GM12874 (cell line): Measurements from ENCODE around the gene HID1.

ENCODE experiments used
- TF ChIP-seq, protein P1 (sequence below): IDR thresholded peaks from 2 replicates; pipeline ENCODE4 v1.5.1; 2011; ENCODE audit warnings: low read depth, mild to moderate bottlenecking, control low read depth, low read length, moderate library complexity; ENCODE audit not compliant: insufficient read depth

The HID1 gene

DNA sequence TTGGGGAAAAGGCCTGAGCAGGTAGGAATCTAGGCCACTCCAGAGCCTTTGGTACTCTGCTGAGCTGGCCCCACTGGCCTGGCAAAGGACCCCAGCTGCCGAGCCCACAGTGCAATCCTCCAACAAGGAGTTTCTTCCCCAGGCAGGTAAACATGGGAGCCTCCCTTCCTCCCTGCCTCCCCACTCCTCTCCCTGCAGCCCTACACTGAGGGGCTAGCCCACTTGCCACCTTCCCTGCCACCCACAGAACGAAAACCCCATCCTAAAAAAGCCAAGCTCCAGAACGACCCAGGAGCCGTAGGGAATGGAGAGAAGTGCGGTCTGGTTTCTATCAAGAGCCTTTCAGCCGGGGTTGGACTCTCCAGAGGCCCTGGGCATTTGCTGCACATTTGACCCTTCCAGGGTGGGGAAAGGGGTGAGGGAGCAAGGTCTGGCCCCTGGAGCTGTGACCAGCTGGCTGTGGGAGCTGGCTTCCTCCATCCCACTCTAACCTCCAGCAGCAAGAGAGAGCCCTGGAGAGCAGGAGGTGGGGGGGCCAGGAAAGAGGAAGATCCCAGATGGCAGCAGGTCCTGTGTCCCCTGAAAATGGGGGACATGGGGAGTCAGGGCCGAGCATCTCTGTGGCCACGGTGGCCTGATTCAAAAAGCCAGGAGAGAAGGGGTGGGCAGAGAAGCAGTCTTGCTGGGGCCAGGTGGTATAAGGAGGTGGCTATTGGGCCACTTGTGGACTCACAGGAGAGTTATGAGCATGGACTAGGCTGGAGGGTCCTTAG is 1.3 kb downstream of the HID1 start:
- TF ChIP-seq, protein P1, sequence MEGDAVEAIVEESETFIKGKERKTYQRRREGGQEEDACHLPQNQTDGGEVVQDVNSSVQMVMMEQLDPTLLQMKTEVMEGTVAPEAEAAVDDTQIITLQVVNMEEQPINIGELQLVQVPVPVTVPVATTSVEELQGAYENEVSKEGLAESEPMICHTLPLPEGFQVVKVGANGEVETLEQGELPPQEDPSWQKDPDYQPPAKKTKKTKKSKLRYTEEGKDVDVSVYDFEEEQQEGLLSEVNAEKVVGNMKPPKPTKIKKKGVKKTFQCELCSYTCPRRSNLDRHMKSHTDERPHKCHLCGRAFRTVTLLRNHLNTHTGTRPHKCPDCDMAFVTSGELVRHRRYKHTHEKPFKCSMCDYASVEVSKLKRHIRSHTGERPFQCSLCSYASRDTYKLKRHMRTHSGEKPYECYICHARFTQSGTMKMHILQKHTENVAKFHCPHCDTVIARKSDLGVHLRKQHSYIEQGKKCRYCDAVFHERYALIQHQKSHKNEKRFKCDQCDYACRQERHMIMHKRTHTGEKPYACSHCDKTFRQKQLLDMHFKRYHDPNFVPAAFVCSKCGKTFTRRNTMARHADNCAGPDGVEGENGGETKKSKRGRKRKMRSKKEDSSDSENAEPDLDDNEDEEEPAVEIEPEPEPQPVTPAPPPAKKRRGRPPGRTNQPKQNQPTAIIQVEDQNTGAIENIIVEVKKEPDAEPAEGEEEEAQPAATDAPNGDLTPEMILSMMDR: no peak

DNA sequence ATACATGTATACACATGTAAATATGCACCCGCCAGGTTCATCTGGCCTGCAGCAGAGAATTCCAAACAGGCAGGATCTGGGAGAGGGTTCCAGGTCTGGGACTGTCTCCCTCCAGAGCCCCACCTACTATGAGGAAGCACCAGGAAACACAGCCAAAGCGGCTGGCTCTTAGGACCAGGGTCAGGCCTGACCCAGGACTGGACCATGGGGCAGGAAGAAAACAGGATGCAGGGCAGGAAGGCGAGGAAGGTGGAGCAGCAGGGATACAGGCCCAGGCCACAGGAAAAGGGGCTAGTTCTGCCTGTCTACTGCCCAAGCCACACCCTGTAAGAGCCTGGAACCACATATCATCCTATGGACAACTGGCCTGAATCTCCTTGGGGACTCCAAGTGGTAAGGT is 2.2 kb downstream of the HID1 start:
- TF ChIP-seq, protein P1: no peak

DNA sequence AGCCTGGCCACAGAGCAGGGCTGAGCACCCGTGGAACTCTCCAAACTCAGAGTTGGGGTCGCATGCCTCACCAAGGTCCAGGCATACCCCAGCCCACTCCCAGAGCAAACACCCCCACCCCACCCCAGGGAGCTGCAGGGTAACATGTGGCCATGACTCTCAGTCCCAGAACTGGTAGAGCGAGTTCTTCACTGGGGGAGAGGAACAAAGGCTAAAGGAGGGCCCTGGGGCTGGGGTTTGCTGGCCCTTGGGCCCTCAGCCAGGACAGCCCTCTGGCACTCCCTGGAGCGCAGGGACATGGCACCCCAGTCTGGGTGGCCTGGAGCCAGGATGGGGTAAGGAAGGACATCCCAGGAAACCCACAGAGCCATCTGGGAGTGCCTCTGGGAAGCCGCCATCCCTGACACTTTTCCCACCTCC is 4.2 kb downstream of the HID1 start:
- TF ChIP-seq, protein P1: no peak

DNA sequence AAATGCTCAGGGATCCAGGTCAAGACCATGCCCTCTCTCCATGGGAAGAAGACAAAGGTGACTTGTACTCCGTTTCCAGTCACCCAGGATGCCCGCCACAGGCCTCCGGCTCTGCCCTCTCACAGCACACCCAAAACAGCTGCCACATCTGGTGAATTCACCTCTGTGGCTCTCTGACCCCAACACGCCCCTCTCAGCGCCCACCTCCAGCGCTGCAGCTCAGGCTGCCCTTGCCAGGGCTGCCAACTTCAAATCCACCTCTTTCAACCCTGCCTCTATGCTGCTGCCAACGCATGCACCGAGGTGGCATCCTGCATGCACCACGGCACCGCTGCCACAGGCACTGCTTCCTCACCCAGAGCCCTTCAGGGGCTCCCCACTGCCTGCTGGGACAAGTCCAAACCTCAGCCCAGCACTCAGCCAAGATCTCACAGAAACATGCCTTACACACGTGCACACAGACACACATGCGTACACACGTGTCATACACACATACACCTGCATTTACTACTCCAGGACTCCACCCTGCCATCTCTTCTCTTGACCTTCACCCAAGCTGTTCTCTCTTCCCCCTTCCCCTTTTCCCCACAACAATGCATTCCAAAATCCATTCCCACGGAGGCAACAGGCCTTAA is 7.5 kb downstream of the HID1 start:
- TF ChIP-seq, protein P1: no peak

DNA sequence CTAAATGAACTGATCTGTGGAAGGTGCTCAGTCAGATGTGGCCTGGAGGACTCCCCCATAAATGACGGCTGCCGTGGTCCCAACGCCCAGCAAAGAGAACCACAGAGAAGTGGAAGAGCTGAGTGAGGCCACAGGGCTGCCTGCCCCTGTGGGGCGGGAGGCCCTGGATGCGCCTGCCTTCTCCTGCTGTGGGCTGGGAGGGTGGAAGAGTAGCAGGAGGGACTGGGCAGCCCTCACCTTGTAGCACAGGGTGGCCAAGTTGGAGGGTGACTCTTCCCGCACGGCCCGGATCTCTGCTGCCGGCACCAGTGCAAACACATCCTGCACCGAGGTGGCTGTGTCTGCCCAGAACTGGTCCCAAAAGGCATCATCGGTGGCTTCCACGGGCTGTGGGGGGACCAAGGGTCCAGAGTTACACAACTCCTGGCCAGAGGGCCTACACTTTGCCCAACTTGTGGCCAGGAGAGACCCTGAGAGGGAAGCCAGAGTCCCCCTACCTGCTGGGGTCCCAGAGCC is 8.3 kb downstream of the HID1 start:
- TF ChIP-seq, protein P1: no peak

DNA sequence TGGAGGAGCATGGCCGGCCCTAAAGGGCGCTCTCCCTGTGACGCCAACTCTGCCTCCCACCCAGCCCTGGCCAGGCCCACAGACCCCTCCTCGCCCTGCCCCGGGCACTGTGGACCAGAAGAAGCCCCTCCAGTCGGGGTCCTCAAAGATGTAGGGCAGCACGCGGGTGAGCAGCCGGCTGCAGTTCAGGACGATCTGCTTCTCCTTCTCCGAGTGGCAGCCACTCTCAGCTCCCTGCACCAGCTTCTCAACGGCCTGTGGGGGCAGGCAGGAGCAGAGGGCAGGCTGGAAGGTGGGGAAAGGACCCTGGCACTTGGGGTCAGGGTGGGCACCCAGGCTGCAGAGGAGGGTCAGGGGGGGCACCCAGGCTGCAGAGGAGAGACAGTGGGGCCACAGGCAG is 8.9 kb downstream of the HID1 start:
- TF ChIP-seq, protein P1: no peak

DNA sequence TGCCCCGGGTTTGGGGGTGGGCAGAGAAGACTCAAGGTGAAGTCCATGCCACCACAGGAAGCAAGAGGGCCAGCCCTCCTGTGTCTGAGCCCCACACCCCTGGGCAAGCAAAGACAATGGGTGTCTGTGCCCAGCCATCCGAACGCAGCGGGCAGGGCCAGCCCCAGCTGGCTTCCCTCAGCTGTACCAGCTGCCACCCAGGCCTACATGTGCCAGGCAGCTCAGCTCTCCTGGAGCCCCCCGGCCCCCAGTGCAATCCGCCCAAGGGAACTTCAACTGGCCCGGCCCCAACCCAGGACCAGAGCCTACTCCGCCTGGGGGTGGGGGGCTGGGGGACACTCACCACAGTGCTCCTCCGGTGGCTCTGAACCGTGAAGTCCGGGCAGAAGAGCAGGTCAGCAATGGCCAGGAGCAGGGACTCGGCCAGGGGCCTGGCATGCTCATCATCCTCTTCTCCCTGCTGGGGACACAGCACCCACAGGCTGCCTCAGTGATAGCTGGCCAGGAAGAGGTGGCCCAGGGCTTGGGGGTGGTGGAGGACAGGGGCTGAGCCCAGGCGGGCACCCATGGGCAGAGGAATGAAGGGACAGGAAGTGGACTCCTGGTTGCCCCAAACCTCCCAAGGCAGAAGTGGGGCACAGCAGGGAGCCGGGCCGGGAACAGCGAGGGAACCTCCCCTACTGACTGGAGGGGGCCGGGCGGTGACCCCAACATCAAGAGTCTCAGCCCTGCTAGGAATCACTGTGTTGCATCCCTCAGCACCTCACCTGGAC is 9.8 kb downstream of the HID1 start:
- TF ChIP-seq, protein P1: no peak
